Cardiac fibroblast (primary cell): Measurements from ENCODE around the gene KIAA1217.
A peak's percentile ranks its signal among the peaks of the same experiment; 100 is the strongest.

ENCODE experiments used
- DNase-seq, 2 donors: peaks; one replicate each; pipeline versions ENCODE4 v3.0.0 to v3.0.0-alpha.2; 2010; ENCODE audit warnings: low read depth in 2 of 2
- H3K4me3 ChIP-seq, 2 donors: replicated peaks in 1 of 2; 1 replicate in 1 of 2; 2 replicates in 1 of 2; pipeline ENCODE4 v1.5.1; 2011; ENCODE audit warnings: low read depth in 2 of 2, low read length in 2 of 2, mild to moderate bottlenecking in 2 of 2, moderate library complexity in 1 of 2
- TF ChIP-seq, protein P1 (sequence below): IDR thresholded peaks from one replicate; pipeline ENCODE4 v1.5.1; 2011; ENCODE audit warnings: low read depth, mild to moderate bottlenecking, low read length, inconsistent platforms

Gene KIAA1217

GRCh38 chr10:24550680-24551079 lies 341.7 kb downstream of the KIAA1217 start:
- no peak overlapping the region for H3K4me3 ChIP-seq
- TF ChIP-seq, protein P1, sequence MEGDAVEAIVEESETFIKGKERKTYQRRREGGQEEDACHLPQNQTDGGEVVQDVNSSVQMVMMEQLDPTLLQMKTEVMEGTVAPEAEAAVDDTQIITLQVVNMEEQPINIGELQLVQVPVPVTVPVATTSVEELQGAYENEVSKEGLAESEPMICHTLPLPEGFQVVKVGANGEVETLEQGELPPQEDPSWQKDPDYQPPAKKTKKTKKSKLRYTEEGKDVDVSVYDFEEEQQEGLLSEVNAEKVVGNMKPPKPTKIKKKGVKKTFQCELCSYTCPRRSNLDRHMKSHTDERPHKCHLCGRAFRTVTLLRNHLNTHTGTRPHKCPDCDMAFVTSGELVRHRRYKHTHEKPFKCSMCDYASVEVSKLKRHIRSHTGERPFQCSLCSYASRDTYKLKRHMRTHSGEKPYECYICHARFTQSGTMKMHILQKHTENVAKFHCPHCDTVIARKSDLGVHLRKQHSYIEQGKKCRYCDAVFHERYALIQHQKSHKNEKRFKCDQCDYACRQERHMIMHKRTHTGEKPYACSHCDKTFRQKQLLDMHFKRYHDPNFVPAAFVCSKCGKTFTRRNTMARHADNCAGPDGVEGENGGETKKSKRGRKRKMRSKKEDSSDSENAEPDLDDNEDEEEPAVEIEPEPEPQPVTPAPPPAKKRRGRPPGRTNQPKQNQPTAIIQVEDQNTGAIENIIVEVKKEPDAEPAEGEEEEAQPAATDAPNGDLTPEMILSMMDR: no peak
- DNase-seq: no peak

- no peak overlapping the region for H3K4me3 ChIP-seq
- no peak for DNase-seq
- TF ChIP-seq, protein P1: no peak
Measured at GRCh38 chr10:24551161-24551560, 342.2 kb downstream of the KIAA1217 start.

GRCh38 chr10:24552346-24553016 lies 343.5 kb downstream of the KIAA1217 start:
- TF ChIP-seq, protein P1: peak; percentile 44
- H3K4me3 ChIP-seq: no peak overlapping the region
- DNase-seq: peak in 1 of 2 donors; percentile 10

GRCh38 chr10:24553051-24553612 lies 344.2 kb downstream of the KIAA1217 start:
- TF ChIP-seq, protein P1: no peak
- DNase-seq: no peak

DNA sequence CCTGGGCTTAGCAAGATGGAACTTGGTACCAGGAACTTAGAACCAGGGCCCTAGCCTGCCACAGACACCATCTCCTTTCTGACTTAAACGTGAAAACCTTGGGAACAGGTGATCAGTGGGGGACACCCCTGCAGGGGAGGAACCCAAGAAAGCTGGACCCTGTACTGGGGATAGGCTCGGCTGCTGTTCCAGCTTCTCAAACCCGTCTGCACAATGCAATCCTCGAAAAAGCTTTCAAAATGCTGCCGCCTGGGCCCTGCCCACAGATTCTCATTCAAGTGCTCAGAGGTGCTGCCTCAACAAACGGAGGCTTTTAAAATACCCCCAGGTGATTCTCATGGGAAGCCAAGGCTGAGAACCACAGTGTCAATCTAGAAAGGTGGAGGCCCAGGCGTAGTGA lies 345.1 kb downstream of the KIAA1217 start:
- no peak overlapping the region for H3K4me3 ChIP-seq
- DNase-seq: no peak
- TF ChIP-seq, protein P1: no peak

More at GRCh38 chr10:24553051-24553612, 344.2 kb downstream of the KIAA1217 start:
- H3K4me3 ChIP-seq: no peak overlapping the region

- no peak overlapping the region for H3K4me3 ChIP-seq
- DNase-seq: no peak
- TF ChIP-seq, protein P1: no peak
Measured at GRCh38 chr10:24556126-24556749, 347.3 kb downstream of the KIAA1217 start.
